Activated naive CD8-positive, alpha-beta T cell treated with anti-CD3 and anti-CD28 coated beads, Interleukin-2, amount 50 U/mL, for 16 hours (primary cell): ENCODE results near the gene DNAH9.

Experiments
- DNase-seq: peaks from one replicate; pipeline ENCODE4 v3.0.0-alpha.2; 2020; ENCODE audit warnings: low read depth, low spot score

The DNAH9 gene

GRCh38 chr17:11825572-11826209, 227.4 kb downstream of the DNAH9 start:
- DNase-seq = no peak

GRCh38 chr17:11832401-11833137, 234.3 kb downstream of the DNAH9 start:
- no peak for DNase-seq

- DNase-seq = no peak
Observed at GRCh38 chr17:11836508-11836907, 238.2 kb downstream of the DNAH9 start.

GRCh38 chr17:11840052-11840451, 241.8 kb downstream of the DNAH9 start:
- no peak for DNase-seq

- no peak for DNase-seq
Observed at GRCh38 chr17:11840831-11841230, 242.6 kb downstream of the DNAH9 start.

GRCh38 chr17:11848330-11848729, 250.1 kb downstream of the DNAH9 start:
- no peak for DNase-seq

GRCh38 chr17:11852231-11852630, 254.0 kb downstream of the DNAH9 start:
- no peak for DNase-seq

GRCh38 chr17:11852912-11853311, 254.6 kb downstream of the DNAH9 start:
- DNase-seq = no peak

GRCh38 chr17:11853321-11854151, 255.3 kb downstream of the DNAH9 start:
- no peak for DNase-seq

- no peak for DNase-seq
Observed at GRCh38 chr17:11855306-11855705, 257.0 kb downstream of the DNAH9 start.

- DNase-seq = no peak
Observed at GRCh38 chr17:11857006-11857405, 258.7 kb downstream of the DNAH9 start.

- DNase-seq = no peak
Observed at GRCh38 chr17:11869680-11870394, 271.6 kb downstream of the DNAH9 start.

GRCh38 chr17:11871773-11872172, 273.5 kb downstream of the DNAH9 start:
- no peak for DNase-seq

- no peak for DNase-seq
Observed at GRCh38 chr17:11874756-11875155, 276.5 kb downstream of the DNAH9 start.

- DNase-seq = no peak
Observed at GRCh38 chr17:11880714-11881113, 282.4 kb downstream of the DNAH9 start.

GRCh38 chr17:11882716-11883115, 284.4 kb downstream of the DNAH9 start:
- DNase-seq = no peak

GRCh38 chr17:11885051-11885450, 286.8 kb downstream of the DNAH9 start:
- DNase-seq = no peak

GRCh38 chr17:11889266-11889665, 291.0 kb downstream of the DNAH9 start:
- no peak for DNase-seq

GRCh38 chr17:11893862-11894261, 295.6 kb downstream of the DNAH9 start:
- no peak for DNase-seq

GRCh38 chr17:11896199-11896598, 297.9 kb downstream of the DNAH9 start:
- no peak for DNase-seq

GRCh38 chr17:11898526-11899235, 300.4 kb downstream of the DNAH9 start:
- DNase-seq = no peak
